ENCODE data around the gene TSACC.

TSACC gene

DNA sequence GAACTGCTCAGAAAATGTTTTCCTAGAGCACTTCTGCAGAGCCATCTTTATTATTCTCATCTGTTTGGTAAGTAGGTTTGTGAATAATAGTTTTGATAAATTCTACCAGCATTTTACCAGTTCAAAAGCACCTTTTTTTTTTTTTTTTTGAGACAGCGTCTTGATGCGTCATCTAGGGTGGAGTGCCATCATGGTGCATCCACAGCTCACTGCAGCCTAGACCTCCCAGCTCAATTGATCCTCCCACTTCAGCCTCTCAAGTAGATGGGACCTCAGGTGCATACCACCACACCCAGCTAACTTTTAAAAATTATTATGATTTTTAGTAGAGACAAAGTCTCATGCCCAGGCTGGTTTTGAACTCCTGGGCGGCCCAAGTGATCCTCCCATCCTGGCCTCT is 20.9 kb downstream of the TSACC start:
- H3F3A ChIP-seq (ENCODE audit: insufficient read depth, low read length), result no peaks in the 10 kb centered on the region
- H3K9me3 ChIP-seq (replicated peaks; ENCODE audit: insufficient read depth, low read length), result no peaks in the 10 kb centered on the region
- H3K9me2 ChIP-seq (replicated peaks; ENCODE audit: insufficient read depth, low read length), result no peaks in the 10 kb centered on the region
- no peaks in the 10 kb centered on the region for H3K36me3 ChIP-seq (replicated peaks; ENCODE audit: insufficient read depth, low read length)
- TF ChIP-seq EZH2 (optimal IDR thresholded peaks at IDR 0.05; ENCODE audit: low read depth, low read length), result no peak
- no peak for TF ChIP-seq EZH2phosphoT487 (IDR thresholded peaks at IDR 0.05; ENCODE audit: low read length)
- TF ChIP-seq, protein P1, sequence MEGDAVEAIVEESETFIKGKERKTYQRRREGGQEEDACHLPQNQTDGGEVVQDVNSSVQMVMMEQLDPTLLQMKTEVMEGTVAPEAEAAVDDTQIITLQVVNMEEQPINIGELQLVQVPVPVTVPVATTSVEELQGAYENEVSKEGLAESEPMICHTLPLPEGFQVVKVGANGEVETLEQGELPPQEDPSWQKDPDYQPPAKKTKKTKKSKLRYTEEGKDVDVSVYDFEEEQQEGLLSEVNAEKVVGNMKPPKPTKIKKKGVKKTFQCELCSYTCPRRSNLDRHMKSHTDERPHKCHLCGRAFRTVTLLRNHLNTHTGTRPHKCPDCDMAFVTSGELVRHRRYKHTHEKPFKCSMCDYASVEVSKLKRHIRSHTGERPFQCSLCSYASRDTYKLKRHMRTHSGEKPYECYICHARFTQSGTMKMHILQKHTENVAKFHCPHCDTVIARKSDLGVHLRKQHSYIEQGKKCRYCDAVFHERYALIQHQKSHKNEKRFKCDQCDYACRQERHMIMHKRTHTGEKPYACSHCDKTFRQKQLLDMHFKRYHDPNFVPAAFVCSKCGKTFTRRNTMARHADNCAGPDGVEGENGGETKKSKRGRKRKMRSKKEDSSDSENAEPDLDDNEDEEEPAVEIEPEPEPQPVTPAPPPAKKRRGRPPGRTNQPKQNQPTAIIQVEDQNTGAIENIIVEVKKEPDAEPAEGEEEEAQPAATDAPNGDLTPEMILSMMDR (IDR thresholded peaks at IDR 0.05; ENCODE audit: low read length), result no peak
- no peak overlapping the region for H3K4me3 ChIP-seq (ENCODE audit: low read length)
- H2AFZ ChIP-seq (ENCODE audit: low read length), result no peak overlapping the region
- no peak overlapping the region for H3K27ac ChIP-seq (ENCODE audit: low read length)
- H3K4me1 ChIP-seq (ENCODE audit: low read length), result 0 out of 2 replicates have a peak, but pooled peaks cover 8% of the 10 kb centered on the region
- H4K20me1 ChIP-seq (ENCODE audit: insufficient read depth, low read length), result no peaks in the 10 kb centered on the region
- H3K9ac ChIP-seq (ENCODE audit: low read length), result no peak overlapping the region
- H3K4me2 ChIP-seq (ENCODE audit: low read depth, low read length), result no peak overlapping the region
- H3K27me3 ChIP-seq (replicated peaks; ENCODE audit: insufficient read depth, low read length), result peaks cover 33% of the 10 kb centered on the region
- H3K79me2 ChIP-seq (ENCODE audit: low read length), result no peaks in the 10 kb centered on the region
- DNase-seq, result no peak

GRCh38 chr1:156359973-156360372 is 21.6 kb downstream of the TSACC start:
- Histone ChIP-seq H3K9me2 (replicated peaks; ENCODE audit: insufficient read depth, low read length) (no peaks in the 10 kb centered on the region), H3K27me3 (replicated peaks; ENCODE audit: insufficient read depth, low read length) (peaks cover 27% of the 10 kb centered on the region), H4K20me1 (ENCODE audit: insufficient read depth, low read length) (no peaks in the 10 kb centered on the region), H3K9ac (ENCODE audit: low read length) (no peak overlapping the region), H3K4me1 (ENCODE audit: low read length) (0 out of 2 replicates have a peak, but pooled peaks cover 8% of the 10 kb centered on the region), H3K79me2 (ENCODE audit: low read length) (no peaks in the 10 kb centered on the region), H3F3A (ENCODE audit: insufficient read depth, low read length) (no peaks in the 10 kb centered on the region), H3K4me2 (ENCODE audit: low read depth, low read length) (no peak overlapping the region), H3K36me3 (replicated peaks; ENCODE audit: insufficient read depth, low read length) (no peaks in the 10 kb centered on the region), H2AFZ (ENCODE audit: low read length) (no peak overlapping the region), H3K27ac (ENCODE audit: low read length) (no peak overlapping the region), H3K4me3 (ENCODE audit: low read length) (no peak overlapping the region), H3K9me3 (replicated peaks; ENCODE audit: insufficient read depth, low read length) (no peaks in the 10 kb centered on the region)
- TF ChIP-seq EZH2 (optimal IDR thresholded peaks at IDR 0.05; ENCODE audit: low read depth, low read length) (no peak), EZH2phosphoT487 (IDR thresholded peaks at IDR 0.05; ENCODE audit: low read length) (no peak)
- TF ChIP-seq, protein P1 (IDR thresholded peaks at IDR 0.05; ENCODE audit: low read length), result no peak
- no peak for DNase-seq

- Histone ChIP-seq H2AFZ (ENCODE audit: low read length) (no peak overlapping the region), H3K4me1 (ENCODE audit: low read length) (0 out of 2 replicates have a peak, but pooled peaks cover 8% of the 10 kb centered on the region), H3K9me3 (replicated peaks; ENCODE audit: insufficient read depth, low read length) (no peaks in the 10 kb centered on the region), H3K4me3 (ENCODE audit: low read length) (no peak overlapping the region), H3K4me2 (ENCODE audit: low read depth, low read length) (no peak overlapping the region), H3K9me2 (replicated peaks; ENCODE audit: insufficient read depth, low read length) (no peaks in the 10 kb centered on the region), H3K27me3 (replicated peaks; ENCODE audit: insufficient read depth, low read length) (peaks cover 25% of the 10 kb centered on the region), H3K9ac (ENCODE audit: low read length) (no peak overlapping the region), H3K27ac (ENCODE audit: low read length) (no peak overlapping the region), H3K79me2 (ENCODE audit: low read length) (no peaks in the 10 kb centered on the region), H4K20me1 (ENCODE audit: insufficient read depth, low read length) (no peaks in the 10 kb centered on the region), H3F3A (ENCODE audit: insufficient read depth, low read length) (no peaks in the 10 kb centered on the region), H3K36me3 (replicated peaks; ENCODE audit: insufficient read depth, low read length) (no peaks in the 10 kb centered on the region)
- TF ChIP-seq EZH2phosphoT487 (IDR thresholded peaks at IDR 0.05; ENCODE audit: low read length), result no peak
- no peak for TF ChIP-seq EZH2 (optimal IDR thresholded peaks at IDR 0.05; ENCODE audit: low read depth, low read length)
- TF ChIP-seq, protein P1 (IDR thresholded peaks at IDR 0.05; ENCODE audit: low read length), result no peak
- DNase-seq, result no peak
These were observed 22.2 kb downstream of the TSACC start for GRCh38 chr1:156360534-156360933.
